ENCODE data around the gene ARHGAP28.

- no peak for TF ChIP-seq CTCF (IDR thresholded peaks at IDR 0.05)
- no peak for TF ChIP-seq POLR2A (IDR thresholded peaks at IDR 0.05)
- TF ChIP-seq EP300 (IDR thresholded peaks at IDR 0.05): no peak
Measured at GRCh38 chr18:6793986-6794385, 64.5 kb downstream of the ARHGAP28 start.
